Neural progenitor cell (in vitro differentiated cells): ENCODE results near the gene ARMH4. TPM values are rescaled to one million over a fixed set of nuclear protein-coding genes. Genes with fewer than 3 reads are reported as not detected.

ENCODE experiments used
- DNase-seq: peaks from one replicate; pipeline ENCODE4 v3.0.0-alpha.2; 2016; ENCODE audit warnings: low spot score
- H2AFZ ChIP-seq: fragments of 200-600 bp; sonication (generic); replicated peaks from 2 replicates; pipeline ENCODE4 v1.6.1; 2016; ENCODE audit warnings: antibody characterized with exemption
- H3F3A ChIP-seq: fragments of 200-600 bp; sonication (generic); 2 replicates; pipeline ENCODE4 v1.6.1; 2016; ENCODE audit warnings: antibody characterized with exemption, low read depth
- H3K27ac ChIP-seq: fragments of 200-600 bp; sonication (generic); 2 replicates; pipeline ENCODE4 v1.5.1; 2016; ENCODE audit warnings: mild to moderate bottlenecking
- H3K27me3 ChIP-seq: fragments of 200-600 bp; sonication (generic); 2 replicates; pipeline ENCODE4 v1.6.1; 2016; ENCODE audit warnings: mild to moderate bottlenecking, moderate library complexity
- H3K36me3 ChIP-seq: fragments of 200-600 bp; sonication (generic); 2 replicates; pipeline ENCODE4 v1.5.1; 2016
- H3K4me1 ChIP-seq: fragments of 200-600 bp; sonication (generic); 2 replicates; pipeline ENCODE4 v1.6.1; 2016; ENCODE audit warnings: mixed run types
- H3K4me2 ChIP-seq: fragments of 200-600 bp; sonication (generic); 2 replicates; pipeline ENCODE4 v1.6.1; 2016
- H3K4me3 ChIP-seq: fragments of 200-600 bp; sonication (generic); 2 replicates; pipeline ENCODE4 v1.5.1; 2016
- H3K79me2 ChIP-seq: fragments of 200-600 bp; sonication (generic); 2 replicates; pipeline ENCODE4 v1.6.1; 2016; ENCODE audit warnings: low read depth
- H3K9ac ChIP-seq: fragments of 200-600 bp; sonication (generic); 2 replicates; pipeline ENCODE4 v1.6.1; 2016
- H3K9me3 ChIP-seq: fragments of 200-600 bp; sonication (generic); 2 replicates; pipeline ENCODE4 v1.5.1; 2016; ENCODE audit warnings: low read depth
- H4K20me1 ChIP-seq: fragments of 200-600 bp; sonication (generic); 2 replicates; pipeline ENCODE4 v1.6.1; 2016; ENCODE audit warnings: low read depth
- H3K27ac Mint-ChIP-seq: 3 replicates; pipeline ENCODE4 v1.8.0; 2021; ENCODE audit warnings: mixed read lengths
- H3K27me3 Mint-ChIP-seq: 2 replicates; pipeline ENCODE4 v1.8.0; 2022; ENCODE audit warnings: low read depth, mild to moderate bottlenecking, inconsistent platforms, moderate library complexity, mixed read lengths; ENCODE audit not compliant: insufficient read depth
- H3K36me3 Mint-ChIP-seq: 3 replicates; pipeline ENCODE4 v1.8.0; 2021; ENCODE audit warnings: mixed read lengths
- H3K4me1 Mint-ChIP-seq: 3 replicates; pipeline ENCODE4 v1.8.0; 2021; ENCODE audit warnings: mixed read lengths
- H3K4me3 Mint-ChIP-seq: 3 replicates; pipeline ENCODE4 v1.8.0; 2021; ENCODE audit warnings: mild to moderate bottlenecking, moderate library complexity, mixed read lengths
- H3K9me3 Mint-ChIP-seq: 3 replicates; pipeline ENCODE4 v1.8.0; 2020; ENCODE audit warnings: mixed read lengths
- CTCF ChIP-seq: fragments of 200-600 bp; sonication (generic); IDR thresholded peaks from 2 replicates; pipeline ENCODE4 v1.5.1; 2017; ENCODE audit warnings: antibody characterized with exemption, mild to moderate bottlenecking
- EZH2 ChIP-seq: fragments of 200-600 bp; sonication (generic); IDR thresholded peaks from 2 replicates; pipeline ENCODE4 v1.6.1; 2017; ENCODE audit warnings: antibody characterized with exemption, mild to moderate bottlenecking, moderate library complexity
- EZH2phosphoT487 ChIP-seq: fragments of 200-600 bp; sonication (generic); IDR thresholded peaks from 2 replicates; pipeline ENCODE4 v1.6.1; 2017; ENCODE audit warnings: antibody characterized with exemption
- total RNA-seq: library from RNA; depleted of rRNA; stranded (reverse); fragments of >200 nt; gene quantifications from 2 replicates; pipeline ENCODE4 v1.2.3, GENCODE V29; 2015; ENCODE audit warnings: low replicate concordance

ARMH4 gene
- total RNA-seq, 1 donor from 2014 or later, result 29.0 TPM

GRCh38 chr14:58060898-58061297 lies 91.1 kb downstream of the ARMH4 start:
- Mint-ChIP-seq H3K4me3 (no peak overlapping the region), H3K9me3 (no peaks in the 10 kb centered on the region), H3K4me1 (peaks cover 2% of the 10 kb centered on the region), H3K36me3 (no peaks in the 10 kb centered on the region), H3K27me3 (peaks cover 4% of the 10 kb centered on the region), H3K27ac (no peak overlapping the region)
- H2AFZ ChIP-seq, result no peak overlapping the region
- peaks cover 6% of the 10 kb centered on the region for H3F3A ChIP-seq
- no peaks in the 10 kb centered on the region for H3K79me2 ChIP-seq
- H4K20me1 ChIP-seq, result no peaks in the 10 kb centered on the region
- no peak overlapping the region for H3K27ac ChIP-seq
- no peaks in the 10 kb centered on the region for H3K27me3 ChIP-seq
- no peak overlapping the region for H3K9ac ChIP-seq
- no peaks in the 10 kb centered on the region for H3K9me3 ChIP-seq
- no peak overlapping the region for H3K4me3 ChIP-seq
- TF ChIP-seq EZH2phosphoT487 (no peak), CTCF (no peak), EZH2 (no peak)
- DNase-seq, result peak; percentile 31
- peak overlapping the region; percentile 2 for H3K4me2 ChIP-seq
- H3K4me1 ChIP-seq, result peaks cover 9% of the 10 kb centered on the region
- H3K36me3 ChIP-seq, result no peaks in the 10 kb centered on the region

GRCh38 chr14:58060077-58060476 lies 91.9 kb downstream of the ARMH4 start:
- H3K4me2 ChIP-seq, result no peak overlapping the region

GRCh38 chr14:58059126-58059525 lies 92.9 kb downstream of the ARMH4 start:
- Histone ChIP-seq H2AFZ (no peak overlapping the region), H3K4me2 (no peak overlapping the region), H3K27ac (no peak overlapping the region), H3K79me2 (no peaks in the 10 kb centered on the region), H4K20me1 (no peaks in the 10 kb centered on the region), H3K4me3 (no peak overlapping the region), H3K27me3 (no peaks in the 10 kb centered on the region), H3K4me1 (peaks cover 9% of the 10 kb centered on the region), H3K9me3 (no peaks in the 10 kb centered on the region), H3F3A (peaks cover 6% of the 10 kb centered on the region), H3K36me3 (no peaks in the 10 kb centered on the region), H3K9ac (no peak overlapping the region)
- TF ChIP-seq EZH2phosphoT487 (no peak), EZH2 (no peak), CTCF (no peak)
- Mint-ChIP-seq H3K36me3 (no peaks in the 10 kb centered on the region), H3K9me3 (no peaks in the 10 kb centered on the region), H3K27me3 (peaks cover 4% of the 10 kb centered on the region), H3K4me1 (peaks cover 2% of the 10 kb centered on the region), H3K27ac (no peak overlapping the region), H3K4me3 (no peak overlapping the region)
- no peak for DNase-seq

More at GRCh38 chr14:58060077-58060476, 91.9 kb downstream of the ARMH4 start:
- Mint-ChIP-seq H3K36me3 (no peaks in the 10 kb centered on the region), H3K9me3 (no peaks in the 10 kb centered on the region), H3K4me3 (no peak overlapping the region), H3K27me3 (peaks cover 4% of the 10 kb centered on the region), H3K27ac (no peak overlapping the region), H3K4me1 (peaks cover 2% of the 10 kb centered on the region)
- no peaks in the 10 kb centered on the region for H3K27me3 ChIP-seq
- H2AFZ ChIP-seq, result no peak overlapping the region
- H4K20me1 ChIP-seq, result no peaks in the 10 kb centered on the region
- TF ChIP-seq CTCF, result no peak
- no peak for TF ChIP-seq EZH2phosphoT487
- TF ChIP-seq EZH2, result no peak
- no peaks in the 10 kb centered on the region for H3K79me2 ChIP-seq
- no peaks in the 10 kb centered on the region for H3K9me3 ChIP-seq
- peaks cover 6% of the 10 kb centered on the region for H3F3A ChIP-seq
- no peaks in the 10 kb centered on the region for H3K36me3 ChIP-seq
- H3K9ac ChIP-seq, result no peak overlapping the region
- peaks cover 9% of the 10 kb centered on the region for H3K4me1 ChIP-seq
- no peak overlapping the region for H3K4me3 ChIP-seq
- H3K27ac ChIP-seq, result no peak overlapping the region
- DNase-seq, result no peak
